HUES48 (cell line): Measurements from ENCODE around the gene KIF26B.
A peak's percentile ranks its signal among the peaks of the same experiment; 100 is the strongest.
"Not testable (repeated sequence)": the region's sequence is repeated elsewhere in the genome, so short reads cannot be mapped to it uniquely, and the experiment has no call there.

Experiments used
- H3K27ac ChIP-seq: one replicate; pipeline ENCODE4 v1.7.0; 2013; ENCODE audit warnings: low read depth, low read length, inconsistent platforms
- H3K27me3 ChIP-seq: 2 replicates; pipeline ENCODE4 v1.6.1; 2013; ENCODE audit warnings: mild to moderate bottlenecking, low read length; ENCODE audit not compliant: control insufficient read depth, insufficient read depth
- H3K36me3 ChIP-seq: 2 replicates; pipeline ENCODE4 v1.6.1; 2013; ENCODE audit warnings: low read length; ENCODE audit not compliant: control insufficient read depth, insufficient read depth
- H3K4me1 ChIP-seq: 2 replicates; pipeline ENCODE4 v1.6.1; 2013; ENCODE audit warnings: mild to moderate bottlenecking, low read length; ENCODE audit not compliant: control insufficient read depth, insufficient read depth
- H3K4me3 ChIP-seq: 2 replicates; pipeline ENCODE4 v1.5.1; 2013; ENCODE audit warnings: mild to moderate bottlenecking, low read depth, low read length
- H3K9ac ChIP-seq: 2 replicates; pipeline ENCODE4 v1.6.1; 2013; ENCODE audit warnings: mild to moderate bottlenecking, low read depth, low read length, moderate library complexity
- H3K9me3 ChIP-seq: 2 replicates; pipeline ENCODE4 v1.6.1; 2013; ENCODE audit warnings: low read length; ENCODE audit not compliant: control insufficient read depth, insufficient read depth

Gene KIF26B

DNA sequence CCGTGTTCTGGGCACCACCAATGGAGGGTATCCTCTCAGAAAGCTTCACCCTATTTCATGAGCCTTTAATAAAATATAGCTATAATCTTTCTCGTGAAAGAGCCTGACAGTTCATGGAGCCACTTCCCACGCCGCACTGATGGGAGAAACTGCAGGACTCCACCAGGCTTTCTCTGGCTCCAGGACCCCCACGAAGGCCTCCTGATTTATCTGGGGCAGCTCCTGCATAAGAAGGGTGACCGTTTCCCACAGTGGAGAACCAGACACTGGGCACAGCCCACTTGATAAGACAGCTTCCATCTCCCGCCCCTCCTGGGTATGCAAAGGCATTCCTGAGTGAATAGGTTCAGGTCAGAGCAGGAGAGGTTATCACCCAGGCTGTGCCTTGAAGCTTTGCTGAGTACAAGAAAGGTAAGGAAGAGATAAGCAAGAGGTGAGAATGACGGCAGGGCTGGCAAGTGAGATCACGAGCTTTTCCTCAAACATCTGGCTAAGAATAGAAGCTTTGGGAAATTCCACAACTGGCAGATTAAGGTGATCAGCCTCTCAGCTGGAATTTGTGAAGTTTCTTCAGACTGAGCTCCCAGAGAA, 499.8 kb downstream of the KIF26B start:
- H3K9ac ChIP-seq = no peak overlapping the region
- peaks cover 16% of the 10 kb centered on the region for H3K4me1 ChIP-seq
- peak overlapping the region; percentile 63 for H3K27ac ChIP-seq
- H3K36me3 ChIP-seq = no peaks in the 10 kb centered on the region
- H3K4me3 ChIP-seq = no peak overlapping the region
- peaks cover 8% of the 10 kb centered on the region; the same call in 1 of the 2 replicates for H3K9me3 ChIP-seq
- no peaks in the 10 kb centered on the region for H3K27me3 ChIP-seq

DNA sequence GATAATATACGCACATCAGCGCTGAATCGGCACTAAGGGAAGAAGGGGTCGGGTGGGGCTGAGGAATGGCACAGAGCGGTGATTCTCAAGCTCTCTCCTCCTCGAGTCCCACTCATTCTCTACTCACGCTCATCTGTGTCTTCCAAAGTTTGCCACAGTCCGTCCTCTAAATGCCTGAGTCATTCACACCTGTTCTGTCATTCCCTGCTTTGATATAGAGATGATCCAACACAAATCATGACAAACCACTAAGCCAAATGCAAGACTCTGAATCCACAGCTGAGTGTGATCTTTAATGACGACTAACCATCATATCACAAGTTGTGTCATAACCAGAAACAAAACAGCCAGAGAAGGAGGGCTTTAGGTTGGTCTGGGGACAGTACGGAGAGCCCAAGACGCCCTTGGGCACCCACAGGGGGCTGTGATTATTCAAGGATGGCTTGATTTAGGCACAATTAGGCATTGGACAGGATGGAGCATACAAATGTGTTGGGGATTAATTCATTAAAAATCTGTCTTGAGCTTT, 501.5 kb downstream of the KIF26B start:
- Histone ChIP-seq H3K36me3 (no peaks in the 10 kb centered on the region), H3K9me3 (peaks cover 6% of the 10 kb centered on the region; the same call in 1 of the 2 replicates), H3K9ac (no peak overlapping the region), H3K27ac (no peak overlapping the region), H3K4me3 (no peak overlapping the region), H3K4me1 (peaks cover 14% of the 10 kb centered on the region), H3K27me3 (no peaks in the 10 kb centered on the region)

DNA sequence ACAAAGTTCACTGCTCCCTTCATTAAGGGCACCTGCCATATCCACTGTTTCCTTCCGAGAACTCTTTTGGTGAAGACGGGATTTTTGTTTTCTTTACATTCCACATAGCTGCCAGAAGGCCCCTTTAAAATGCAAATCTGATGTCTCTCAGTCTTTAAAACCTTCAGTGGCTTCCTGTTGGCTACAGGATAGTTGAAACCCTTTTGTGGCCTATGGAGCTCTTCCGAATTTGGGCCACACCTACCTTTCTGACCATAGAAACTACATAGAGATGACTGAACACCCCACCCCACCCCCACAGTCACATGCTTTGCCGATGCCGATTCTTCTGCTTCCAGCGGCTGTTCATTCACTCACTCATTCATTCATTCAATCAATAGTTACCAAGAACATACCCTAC, 502.6 kb downstream of the KIF26B start:
- H3K9me3 ChIP-seq = no peaks in the 10 kb centered on the region
- no peak overlapping the region for H3K27ac ChIP-seq
- H3K27me3 ChIP-seq = no peaks in the 10 kb centered on the region
- no peak overlapping the region for H3K4me3 ChIP-seq
- H3K4me1 ChIP-seq = peaks cover 14% of the 10 kb centered on the region
- H3K9ac ChIP-seq = no peak overlapping the region
- H3K36me3 ChIP-seq = no peaks in the 10 kb centered on the region

DNA sequence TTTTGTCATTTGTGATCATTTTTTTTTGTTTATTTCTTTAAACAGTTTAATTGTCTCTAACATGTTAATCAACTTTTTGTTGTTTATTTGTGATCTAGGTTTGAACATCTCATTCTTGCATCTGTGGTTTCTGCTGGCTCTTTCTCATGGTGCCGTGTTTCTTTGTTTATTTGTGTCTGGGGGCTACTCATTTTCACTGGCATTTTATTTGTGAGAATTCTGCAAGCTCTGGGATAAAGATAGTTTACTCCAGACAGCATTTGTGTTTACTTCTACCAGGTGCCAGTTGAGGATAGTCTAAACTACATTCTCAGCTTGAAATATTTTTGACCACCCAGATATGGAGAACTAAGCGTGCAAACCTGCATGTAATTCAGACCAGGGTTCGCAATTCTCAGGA, 508.6 kb downstream of the KIF26B start:
- H3K27ac ChIP-seq = no peak overlapping the region
- no peak overlapping the region for H3K9ac ChIP-seq
- no peaks in the 10 kb centered on the region for H3K4me1 ChIP-seq
- no peak overlapping the region for H3K4me3 ChIP-seq
- H3K27me3 ChIP-seq = no peaks in the 10 kb centered on the region
- H3K9me3 ChIP-seq = no peaks in the 10 kb centered on the region
- H3K36me3 ChIP-seq = no peaks in the 10 kb centered on the region

DNA sequence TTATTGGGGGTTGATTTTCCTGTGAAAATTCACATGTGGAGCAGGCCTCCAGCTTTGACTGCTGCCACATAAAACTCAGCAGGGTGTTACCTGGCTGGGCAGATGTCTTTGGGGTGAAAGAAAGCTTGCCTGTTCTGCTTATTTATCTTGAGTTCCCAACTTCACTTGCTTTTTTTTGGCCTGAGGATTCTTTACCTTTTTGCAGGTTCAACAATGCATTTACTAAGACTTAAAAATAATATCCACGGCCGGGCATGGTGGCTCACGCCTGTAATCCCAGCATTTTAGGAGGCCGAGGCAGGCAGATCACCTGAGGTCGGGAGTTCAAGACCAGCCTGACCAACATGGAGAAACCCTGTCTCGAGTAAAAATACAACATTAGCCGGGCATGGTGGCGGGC, 509.1 kb downstream of the KIF26B start:
- H3K27me3 ChIP-seq = no peaks in the 10 kb centered on the region
- no peaks in the 10 kb centered on the region for H3K36me3 ChIP-seq
- no peaks in the 10 kb centered on the region for H3K9me3 ChIP-seq
- H3K4me3 ChIP-seq = no peak overlapping the region
- no peak overlapping the region for H3K27ac ChIP-seq
- H3K9ac ChIP-seq = no peak overlapping the region
- no peaks in the 10 kb centered on the region for H3K4me1 ChIP-seq

DNA sequence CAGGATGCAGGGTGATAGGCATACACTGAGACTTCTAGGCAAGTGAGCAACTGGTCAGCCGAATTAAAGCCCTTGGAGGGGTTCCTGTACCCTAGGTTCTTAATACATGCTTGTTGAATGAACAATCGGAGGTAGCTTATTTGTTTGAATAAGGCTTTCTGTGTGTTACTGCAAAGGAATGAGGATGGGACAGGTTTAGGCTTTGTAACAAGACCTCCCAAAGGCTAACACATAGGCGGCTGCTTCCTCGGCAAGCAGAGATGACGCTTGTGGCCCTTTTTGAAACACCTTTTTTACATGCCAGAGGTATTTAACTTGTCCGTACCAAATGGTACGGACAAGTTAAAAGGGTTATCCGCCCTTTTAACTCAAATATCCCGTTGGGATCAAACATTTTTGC, 511.6 kb downstream of the KIF26B start:
- Histone ChIP-seq H3K9ac (no peak overlapping the region), H3K27me3 (no peaks in the 10 kb centered on the region), H3K9me3 (no peaks in the 10 kb centered on the region), H3K4me3 (no peak overlapping the region), H3K27ac (no peak overlapping the region), H3K36me3 (no peaks in the 10 kb centered on the region), H3K4me1 (no peaks in the 10 kb centered on the region)

DNA sequence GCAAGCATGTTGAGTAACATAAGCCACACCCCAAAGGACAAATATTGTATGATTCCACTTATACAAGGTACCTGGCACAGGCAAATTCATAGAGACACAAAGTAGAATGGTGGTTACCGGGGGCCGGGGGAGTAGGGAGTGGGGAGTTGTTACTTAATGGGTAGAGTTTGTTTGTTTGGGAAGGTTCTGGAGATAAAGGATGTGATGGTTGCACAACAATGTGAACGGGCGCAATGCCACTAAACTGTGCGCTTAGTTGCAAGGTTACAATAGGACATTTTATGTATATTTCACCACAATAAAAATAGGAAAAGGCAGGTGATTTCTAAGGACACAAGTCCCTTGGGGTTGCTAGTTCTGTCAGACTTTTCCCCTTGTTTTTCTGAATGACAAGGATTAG, 516.6 kb downstream of the KIF26B start:
- no peaks in the 10 kb centered on the region for H3K27me3 ChIP-seq
- no peaks in the 10 kb centered on the region for H3K4me1 ChIP-seq
- H3K9me3 ChIP-seq = no peaks in the 10 kb centered on the region
- no peak overlapping the region for H3K9ac ChIP-seq
- no peaks in the 10 kb centered on the region for H3K36me3 ChIP-seq
- H3K4me3 ChIP-seq = no peak overlapping the region
- H3K27ac ChIP-seq = no peak overlapping the region

DNA sequence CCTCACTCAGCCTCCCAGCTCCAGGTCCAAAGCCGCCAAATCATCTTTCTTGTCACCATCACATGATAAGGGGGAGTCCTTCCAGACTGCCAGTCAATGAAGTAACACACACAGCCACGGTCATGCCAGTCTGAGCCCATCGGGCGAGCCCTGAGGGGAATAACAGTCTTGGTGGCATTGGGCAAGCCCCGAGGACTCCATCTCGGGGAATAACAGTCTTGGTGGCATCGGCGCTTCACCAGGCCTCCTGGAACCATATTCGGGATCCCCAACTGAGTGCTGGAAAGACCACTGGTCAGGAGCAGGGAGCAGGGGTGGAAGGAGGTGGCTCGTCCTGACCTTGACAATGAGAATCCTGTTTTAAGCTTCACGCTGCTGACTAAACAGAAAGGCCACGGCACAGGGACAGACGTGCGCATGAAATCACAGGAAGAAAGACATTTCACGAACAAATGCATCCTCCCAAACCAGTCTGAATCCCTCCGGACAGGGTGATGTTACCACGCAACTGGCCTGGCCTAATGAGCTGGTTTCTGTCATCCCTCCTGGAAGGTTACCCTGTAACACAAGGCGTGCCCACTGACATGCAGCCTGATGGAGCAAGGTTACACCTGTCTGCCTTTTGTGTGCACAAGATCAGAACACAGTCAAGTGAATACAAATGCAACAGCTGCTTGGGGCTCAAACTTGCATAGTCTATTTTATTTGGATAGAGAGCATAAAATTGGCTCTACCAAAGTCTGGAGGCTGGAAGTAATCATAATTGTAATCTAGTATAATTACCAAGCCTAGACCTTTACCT, 517.4 kb downstream of the KIF26B start:
- no peaks in the 10 kb centered on the region for H3K27me3 ChIP-seq
- no peaks in the 10 kb centered on the region for H3K36me3 ChIP-seq
- no peaks in the 10 kb centered on the region for H3K9me3 ChIP-seq
- H3K4me1 ChIP-seq = no peaks in the 10 kb centered on the region
- no peak overlapping the region for H3K4me3 ChIP-seq
- no peak overlapping the region for H3K9ac ChIP-seq
- H3K27ac ChIP-seq = no peak overlapping the region

DNA sequence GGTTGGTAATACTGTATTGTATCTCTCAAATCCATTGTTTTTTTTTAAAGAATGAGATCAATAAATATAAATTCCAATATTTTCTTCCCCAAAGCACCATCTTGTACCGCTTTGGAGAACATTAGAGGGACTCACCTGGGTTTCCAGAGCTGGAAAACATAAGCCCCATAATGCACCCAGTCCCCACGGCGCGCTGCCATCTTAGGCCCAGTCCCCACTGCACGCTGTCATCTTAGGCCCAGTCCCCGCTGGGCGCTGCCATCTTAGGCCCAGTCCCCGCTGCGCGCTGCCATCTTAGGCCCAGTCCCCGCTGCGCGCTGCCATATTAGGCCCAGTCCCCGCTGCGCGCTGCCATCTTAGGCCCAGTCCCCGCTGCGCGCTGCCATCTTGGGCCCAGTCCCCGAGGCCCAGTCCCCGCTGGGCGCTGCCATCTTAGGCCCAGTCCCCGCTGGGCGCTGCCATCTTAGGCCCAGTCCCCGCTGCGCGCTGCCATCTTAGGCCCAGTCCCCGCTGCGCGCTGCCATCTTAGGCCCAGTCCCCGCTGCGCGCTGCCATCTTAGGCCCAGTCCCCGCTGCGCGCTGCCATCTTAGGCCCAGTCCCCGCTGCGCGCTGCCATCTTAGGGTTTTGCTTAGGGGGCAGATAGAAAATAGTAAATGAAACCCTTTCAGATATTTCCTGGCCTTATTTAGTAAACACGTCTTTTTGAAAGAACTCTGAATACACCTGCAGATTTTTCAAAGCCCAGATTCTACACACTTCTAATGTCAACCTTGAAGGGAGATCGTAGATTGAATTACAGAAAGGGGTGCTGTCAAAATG, 518.3 kb downstream of the KIF26B start:
- H3K4me3 ChIP-seq, H3K27me3 ChIP-seq, H3K4me1 ChIP-seq, H3K36me3 ChIP-seq, H3K9me3 ChIP-seq, H3K27ac ChIP-seq, H3K9ac ChIP-seq: not testable (repeated sequence)

DNA sequence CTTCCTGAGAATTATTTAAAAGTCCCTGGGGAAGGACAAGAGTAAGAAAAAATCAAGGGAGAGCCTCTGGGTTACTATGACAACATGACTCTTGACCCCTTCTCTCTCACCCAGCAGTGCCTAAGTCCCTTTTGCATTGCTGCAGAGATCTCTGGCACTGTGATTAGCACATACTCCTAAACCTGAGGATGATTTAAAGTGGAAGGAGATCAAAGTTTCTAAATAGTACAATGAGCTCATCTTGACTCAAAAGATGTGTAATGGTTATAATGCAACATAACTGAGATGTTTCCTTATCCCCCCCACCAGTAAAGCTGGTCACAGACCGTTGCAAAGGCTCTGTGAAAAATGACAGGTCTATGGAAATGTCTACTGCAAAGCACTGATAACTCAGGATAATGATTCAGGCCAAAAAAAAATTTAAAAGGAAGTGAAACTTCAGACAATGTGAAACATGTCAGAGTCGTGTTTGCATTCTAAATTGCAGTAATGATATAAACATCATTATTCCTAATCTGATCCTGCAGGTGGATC, 519.2 kb downstream of the KIF26B start:
- no peaks in the 10 kb centered on the region for H3K27me3 ChIP-seq
- H3K9me3 ChIP-seq = no peaks in the 10 kb centered on the region
- no peak overlapping the region for H3K4me3 ChIP-seq
- no peaks in the 10 kb centered on the region for H3K36me3 ChIP-seq
- H3K4me1 ChIP-seq = no peaks in the 10 kb centered on the region
- no peak overlapping the region for H3K9ac ChIP-seq
- H3K27ac ChIP-seq = no peak overlapping the region
